Measurements from ENCODE around the gene NPAS2.

The NPAS2 gene

DNA sequence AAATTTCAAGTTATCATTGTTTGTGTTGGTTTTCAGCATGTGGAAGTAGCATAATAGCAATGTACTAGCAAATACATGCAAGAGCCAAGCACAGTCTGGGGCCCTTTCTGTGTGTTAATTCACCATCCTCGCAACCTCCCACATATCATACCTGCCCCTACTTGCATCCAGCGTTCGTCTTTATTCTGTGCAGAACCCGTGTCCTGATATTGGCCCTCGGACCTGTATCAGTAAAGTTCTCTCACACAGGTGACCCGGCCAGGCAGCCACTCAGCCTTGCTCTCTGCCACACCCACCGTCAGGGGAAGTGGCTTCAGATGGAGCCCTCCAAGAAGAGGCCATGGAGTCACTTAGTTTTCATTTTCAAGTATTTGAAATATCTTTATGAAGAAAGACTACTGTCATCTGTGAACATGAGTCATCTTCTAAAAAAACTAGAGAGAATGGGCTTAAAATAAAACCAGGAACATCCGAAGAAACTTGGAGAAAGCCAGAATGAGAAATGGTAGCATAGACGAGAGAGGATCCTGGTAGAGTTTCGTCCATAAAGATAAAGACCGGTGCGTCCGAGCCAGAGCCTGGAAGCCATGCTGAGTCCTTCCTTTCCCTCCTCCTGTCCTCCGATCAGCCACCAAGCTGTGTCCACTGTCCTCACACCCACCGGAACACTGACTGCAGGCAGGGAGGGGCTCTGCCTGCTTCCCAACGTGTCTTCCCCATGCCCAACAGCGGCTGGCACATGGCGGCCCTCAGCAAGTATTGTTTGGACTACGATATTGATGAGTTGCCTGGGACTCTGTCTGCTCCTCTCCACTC, 124.9 kb downstream of the NPAS2 start:
- Histone ChIP-seq H3K4me2 (ENCODE audit: low read length) (no peak overlapping the region), H2AFZ (ENCODE audit: low read depth, low read length) (no peak overlapping the region), H3K9me3 (ENCODE audit: insufficient read depth, low read length) (no peaks in the 10 kb centered on the region), H3K4me3 (ENCODE audit: low read length) (no peak overlapping the region), H3K36me3 (replicated peaks; ENCODE audit: low read depth, low read length) (no peaks in the 10 kb centered on the region), H3K9ac (ENCODE audit: low read length) (no peak overlapping the region), H3K79me2 (ENCODE audit: low read length) (no peaks in the 10 kb centered on the region), H4K20me1 (ENCODE audit: insufficient read depth, low read length) (no peaks in the 10 kb centered on the region), H3K4me1 (ENCODE audit: low read length) (0 out of 2 replicates have a peak, but pooled peaks cover 4% of the 10 kb centered on the region), H3K27ac (ENCODE audit: low read length) (no peak overlapping the region), H3K27me3 (ENCODE audit: low read depth, low read length) (peaks cover 17% of the 10 kb centered on the region; the same call in 1 of the 2 replicates)
- TF ChIP-seq EZH2phosphoT487 (IDR thresholded peaks at IDR 0.05; ENCODE audit: low read depth) (no peak), CTCF (IDR thresholded peaks at IDR 0.05; ENCODE audit: low read depth, low read length) (no peak)

DNA sequence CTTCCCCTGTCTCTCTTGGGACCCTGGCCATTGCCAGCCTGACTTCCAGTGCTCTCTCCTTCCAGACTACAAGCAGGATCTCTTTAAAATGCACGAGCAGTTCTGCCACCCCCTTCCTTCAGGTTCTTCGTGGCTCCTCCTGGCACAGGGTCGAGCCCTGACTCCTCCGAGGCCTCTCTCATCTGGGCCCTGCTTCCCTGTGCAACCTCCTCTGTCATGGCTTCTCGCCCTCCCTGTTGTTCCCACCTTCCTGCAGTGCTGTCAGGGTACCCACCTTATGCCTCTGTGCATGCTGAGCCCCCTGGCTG, 125.4 kb downstream of the NPAS2 start:
- H3K27ac ChIP-seq (ENCODE audit: low read length), result no peak overlapping the region
- no peaks in the 10 kb centered on the region for H4K20me1 ChIP-seq (ENCODE audit: insufficient read depth, low read length)
- TF ChIP-seq EZH2phosphoT487 (IDR thresholded peaks at IDR 0.05; ENCODE audit: low read depth), result no peak
- TF ChIP-seq CTCF (IDR thresholded peaks at IDR 0.05; ENCODE audit: low read depth, low read length), result no peak
- no peaks in the 10 kb centered on the region for H3K36me3 ChIP-seq (replicated peaks; ENCODE audit: low read depth, low read length)
- H2AFZ ChIP-seq (ENCODE audit: low read depth, low read length), result no peak overlapping the region
- H3K9ac ChIP-seq (ENCODE audit: low read length), result no peak overlapping the region
- 0 out of 2 replicates have a peak, but pooled peaks cover 4% of the 10 kb centered on the region for H3K4me1 ChIP-seq (ENCODE audit: low read length)
- no peak overlapping the region for H3K4me2 ChIP-seq (ENCODE audit: low read length)
- no peaks in the 10 kb centered on the region for H3K9me3 ChIP-seq (ENCODE audit: insufficient read depth, low read length)
- H3K27me3 ChIP-seq (ENCODE audit: low read depth, low read length), result peaks cover 17% of the 10 kb centered on the region; the same call in 1 of the 2 replicates
- H3K79me2 ChIP-seq (ENCODE audit: low read length), result no peaks in the 10 kb centered on the region
- no peak overlapping the region for H3K4me3 ChIP-seq (ENCODE audit: low read length)

GRCh38 chr2:100945930-100946607, 126.1 kb downstream of the NPAS2 start:
- TF ChIP-seq CTCF (IDR thresholded peaks at IDR 0.05; ENCODE audit: low read depth, low read length) (no peak), EZH2phosphoT487 (IDR thresholded peaks at IDR 0.05; ENCODE audit: low read depth) (no peak)
- H3K4me1 ChIP-seq (ENCODE audit: low read length), result 0 out of 2 replicates have a peak, but pooled peaks cover 4% of the 10 kb centered on the region
- no peaks in the 10 kb centered on the region for H3K36me3 ChIP-seq (replicated peaks; ENCODE audit: low read depth, low read length)
- no peak overlapping the region for H3K4me2 ChIP-seq (ENCODE audit: low read length)
- no peak overlapping the region for H3K27ac ChIP-seq (ENCODE audit: low read length)
- H3K9ac ChIP-seq (ENCODE audit: low read length), result no peak overlapping the region
- H2AFZ ChIP-seq (ENCODE audit: low read depth, low read length), result no peak overlapping the region
- no peak overlapping the region for H3K4me3 ChIP-seq (ENCODE audit: low read length)
- no peaks in the 10 kb centered on the region for H3K9me3 ChIP-seq (ENCODE audit: insufficient read depth, low read length)
- peaks cover 17% of the 10 kb centered on the region; the same call in 1 of the 2 replicates for H3K27me3 ChIP-seq (ENCODE audit: low read depth, low read length)
- no peaks in the 10 kb centered on the region for H3K79me2 ChIP-seq (ENCODE audit: low read length)
- no peaks in the 10 kb centered on the region for H4K20me1 ChIP-seq (ENCODE audit: insufficient read depth, low read length)
